Smooth muscle cell (in vitro differentiated cells): Measurements from ENCODE around the gene CCNI2. TPM values are rescaled to one million over a fixed set of nuclear protein-coding genes. Genes with fewer than 3 reads are reported as not detected.

Experiments used
- DNase-seq: peaks from one replicate; lab custom pipeline; 2025; ENCODE audit not compliant: unreplicated experiment; lab: John Stamatoyannopoulos, UW
- H2AFZ ChIP-seq: fragments of 200-600 bp; sonication (generic); 2 replicates; pipeline ENCODE4 v1.6.0; 2016; ENCODE audit warnings: antibody characterized with exemption, low read depth, mild to moderate bottlenecking
- H3F3A ChIP-seq: fragments of 200-600 bp; sonication (generic); 2 replicates; pipeline ENCODE4 v1.6.0; 2017; ENCODE audit warnings: antibody characterized with exemption, low read depth
- H3K27ac ChIP-seq: fragments of 200-600 bp; sonication (generic); 2 replicates; pipeline ENCODE4 v1.5.1; 2016; ENCODE audit warnings: low read depth, mild to moderate bottlenecking
- H3K27me3 ChIP-seq: fragments of 200-600 bp; sonication (generic); 2 replicates; pipeline ENCODE4 v1.6.1; 2016; ENCODE audit warnings: low read depth, mild to moderate bottlenecking
- H3K36me3 ChIP-seq: fragments of 200-600 bp; sonication (generic); 2 replicates; pipeline ENCODE4 v1.5.1; 2016; ENCODE audit warnings: low read depth
- H3K4me1 ChIP-seq: fragments of 200-600 bp; sonication (generic); 2 replicates; pipeline ENCODE4 v1.5.1; 2016; ENCODE audit warnings: low read depth
- H3K4me2 ChIP-seq: fragments of 200-600 bp; sonication (generic); 2 replicates; pipeline ENCODE4 v1.6.0; 2016; ENCODE audit warnings: mild to moderate bottlenecking
- H3K4me3 ChIP-seq: fragments of 200-600 bp; sonication (generic); 2 replicates; pipeline ENCODE4 v1.5.1; 2016; ENCODE audit warnings: mild to moderate bottlenecking
- H3K79me2 ChIP-seq: fragments of 200-600 bp; sonication (generic); 2 replicates; pipeline ENCODE4 v1.6.0; 2016; ENCODE audit warnings: low read depth, mild to moderate bottlenecking
- H3K9ac ChIP-seq: fragments of 200-600 bp; sonication (generic); 2 replicates; pipeline ENCODE4 v1.6.0; 2016; ENCODE audit warnings: low read depth
- H3K9me3 ChIP-seq: fragments of 200-600 bp; sonication (generic); replicated peaks from 2 replicates; pipeline ENCODE4 v1.5.1; 2016; ENCODE audit warnings: low read depth
- H4K20me1 ChIP-seq: fragments of 200-600 bp; sonication (generic); 2 replicates; pipeline ENCODE4 v1.6.0; 2016; ENCODE audit warnings: low read depth
- WGBS: methylation state at CpG from one replicate; pipeline ENCODE4 v1.1.7; 2016; ENCODE audit warnings: low lambda C conversion rate; 5-methylcytosine and 5-hydroxymethylcytosine counted together
- polyA plus RNA-seq: library from polyadenylated mRNA; unstranded; fragments of >200 nt; fragmentation: Nextera tagmentation; extraction: Ambion mirVana; gene quantifications from 2 replicates; pipeline ENCODE4 v1.2.1, GENCODE V29; 2016
- total RNA-seq: library from RNA; depleted of rRNA; stranded (reverse); fragments of >200 nt; gene quantifications from 2 replicates; pipeline ENCODE4 v1.2.3, GENCODE V29; 2014
- TF ChIP-seq, protein P1 (sequence below): fragments of 200-600 bp; sonication (generic); IDR thresholded peaks from 2 replicates; pipeline ENCODE4 v1.5.1; 2017; ENCODE audit warnings: borderline replicate concordance, mild to moderate bottlenecking, antibody characterized with exemption; ENCODE audit not compliant: insufficient read depth, poor library complexity, severe bottlenecking

Gene CCNI2
- total and polyA plus RNA-seq, 2 experiments from 2014 or later, result 0.36 to 0.41 TPM

- TF ChIP-seq, protein P1, sequence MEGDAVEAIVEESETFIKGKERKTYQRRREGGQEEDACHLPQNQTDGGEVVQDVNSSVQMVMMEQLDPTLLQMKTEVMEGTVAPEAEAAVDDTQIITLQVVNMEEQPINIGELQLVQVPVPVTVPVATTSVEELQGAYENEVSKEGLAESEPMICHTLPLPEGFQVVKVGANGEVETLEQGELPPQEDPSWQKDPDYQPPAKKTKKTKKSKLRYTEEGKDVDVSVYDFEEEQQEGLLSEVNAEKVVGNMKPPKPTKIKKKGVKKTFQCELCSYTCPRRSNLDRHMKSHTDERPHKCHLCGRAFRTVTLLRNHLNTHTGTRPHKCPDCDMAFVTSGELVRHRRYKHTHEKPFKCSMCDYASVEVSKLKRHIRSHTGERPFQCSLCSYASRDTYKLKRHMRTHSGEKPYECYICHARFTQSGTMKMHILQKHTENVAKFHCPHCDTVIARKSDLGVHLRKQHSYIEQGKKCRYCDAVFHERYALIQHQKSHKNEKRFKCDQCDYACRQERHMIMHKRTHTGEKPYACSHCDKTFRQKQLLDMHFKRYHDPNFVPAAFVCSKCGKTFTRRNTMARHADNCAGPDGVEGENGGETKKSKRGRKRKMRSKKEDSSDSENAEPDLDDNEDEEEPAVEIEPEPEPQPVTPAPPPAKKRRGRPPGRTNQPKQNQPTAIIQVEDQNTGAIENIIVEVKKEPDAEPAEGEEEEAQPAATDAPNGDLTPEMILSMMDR, result no peak
- WGBS, result 95% methylated on average over 10 of the region's 10 CpGs
- no peak overlapping the region for H3K4me3 ChIP-seq
These were observed 17.3 kb upstream of the CCNI2 start for GRCh38 chr5:132729896-132730295.

GRCh38 chr5:132733499-132734148 is 13.6 kb upstream of the CCNI2 start:
- H3K4me1 ChIP-seq, result peaks cover 6% of the 10 kb centered on the region
- H3K27me3 ChIP-seq, result no peaks in the 10 kb centered on the region
- H4K20me1 ChIP-seq, result peaks cover 5% of the 10 kb centered on the region
- H3K9me3 ChIP-seq, result no peaks in the 10 kb centered on the region
- no peak overlapping the region for H3K4me2 ChIP-seq
- no peak overlapping the region for H2AFZ ChIP-seq
- no peaks in the 10 kb centered on the region for H3F3A ChIP-seq
- H3K4me3 ChIP-seq, result no peak overlapping the region
- H3K79me2 ChIP-seq, result peaks cover 26% of the 10 kb centered on the region
- H3K9ac ChIP-seq, result no peak overlapping the region
- DNase-seq, result no peak
- WGBS, result 95% methylated on average over 2 of the region's 2 CpGs
- TF ChIP-seq, protein P1, result no peak
- no peaks in the 10 kb centered on the region for H3K36me3 ChIP-seq
- H3K27ac ChIP-seq, result no peak overlapping the region

More at GRCh38 chr5:132729896-132730295, 17.3 kb upstream of the CCNI2 start:
- Histone ChIP-seq H3K9ac (no peak overlapping the region), H4K20me1 (peaks cover 5% of the 10 kb centered on the region), H3K9me3 (no peaks in the 10 kb centered on the region), H3K4me1 (no peaks in the 10 kb centered on the region), H3K79me2 (peaks cover 10% of the 10 kb centered on the region), H3K4me2 (no peak overlapping the region), H3K27me3 (no peaks in the 10 kb centered on the region), H3F3A (no peaks in the 10 kb centered on the region), H3K27ac (no peak overlapping the region), H2AFZ (no peak overlapping the region), H3K36me3 (peaks cover 2% of the 10 kb centered on the region)
- DNase-seq, result no peak

- H2AFZ ChIP-seq, result no peak overlapping the region
- WGBS, result 79% methylated on average over 2 of the region's 2 CpGs
- no peaks in the 10 kb centered on the region for H4K20me1 ChIP-seq
- DNase-seq, result no peak
- no peaks in the 10 kb centered on the region for H3K27me3 ChIP-seq
- H3K9me3 ChIP-seq, result no peaks in the 10 kb centered on the region
- H3F3A ChIP-seq, result no peaks in the 10 kb centered on the region
- H3K4me3 ChIP-seq, result no peak overlapping the region
- TF ChIP-seq, protein P1, result no peak
- peaks cover 19% of the 10 kb centered on the region for H3K79me2 ChIP-seq
- no peak overlapping the region for H3K27ac ChIP-seq
- H3K4me1 ChIP-seq, result peaks cover 6% of the 10 kb centered on the region
- H3K4me2 ChIP-seq, result no peak overlapping the region
- no peak overlapping the region for H3K9ac ChIP-seq
- no peaks in the 10 kb centered on the region for H3K36me3 ChIP-seq
These were observed 12.5 kb upstream of the CCNI2 start for GRCh38 chr5:132734687-132735086.
